ENCODE data around the gene COL4A2.

DNA sequence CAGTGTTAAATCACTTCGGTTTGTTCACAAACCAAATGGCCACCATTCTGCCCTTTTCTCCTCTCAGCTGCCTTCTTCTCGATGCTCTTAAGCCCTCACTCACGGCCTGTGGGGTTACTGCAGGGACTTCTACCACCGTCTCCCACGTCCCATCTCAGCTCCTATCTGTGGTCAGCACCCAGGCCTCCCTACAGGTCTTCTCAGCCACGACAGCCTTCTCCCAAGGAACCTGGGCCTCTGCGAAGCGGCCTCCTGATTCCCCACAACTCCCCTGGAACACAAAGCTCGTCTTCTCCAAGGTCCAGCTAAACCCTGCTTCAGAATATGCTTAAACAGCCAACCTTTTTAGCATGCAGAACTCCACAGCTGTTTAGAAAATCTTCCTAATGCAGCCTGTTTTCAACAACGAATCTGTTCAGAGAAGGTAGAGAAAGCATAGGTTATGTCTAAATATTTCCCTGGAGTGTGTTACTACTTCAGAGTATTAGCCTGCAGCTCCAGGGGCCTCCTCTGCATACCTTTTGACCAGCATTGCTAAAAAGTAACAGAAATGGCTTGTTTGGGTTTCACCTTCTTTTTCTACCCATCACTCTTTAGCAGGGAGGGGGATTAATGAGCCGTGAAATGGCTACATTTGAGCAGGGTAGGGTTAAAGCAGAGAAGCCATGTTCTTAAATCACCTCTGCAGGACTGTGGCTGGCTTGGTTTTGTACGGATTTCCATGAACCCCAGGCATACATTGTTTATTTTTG, 104.0 kb downstream of the COL4A2 start:
- TF ChIP-seq FOXK2 (IDR thresholded peaks at IDR 0.05) (no peak), SP1 (IDR thresholded peaks at IDR 0.05) (no peak), HDGF (IDR thresholded peaks at IDR 0.05; ENCODE audit: borderline replicate concordance) (no peak), BHLHE40 (IDR thresholded peaks at IDR 0.05; ENCODE audit: borderline replicate concordance) (no peak), FOXM1 (IDR thresholded peaks at IDR 0.05; ENCODE audit: borderline replicate concordance) (no peak), ZNF384 (IDR thresholded peaks at IDR 0.05) (no peak)
